SK-N-MC (cell line): ENCODE measurements around the gene PIAS3.

Experiments used
- EZH2 ChIP-seq: fragments of 200-600 bp; sonication (generic); IDR thresholded peaks from one replicate; pipeline ENCODE4 v1.6.1; 2017; ENCODE audit warnings: antibody characterized with exemption
- FOXP2 ChIP-seq: optimal IDR thresholded peaks from 2 replicates; pipeline ENCODE3; 2011; ENCODE audit warnings: mild to moderate bottlenecking, moderate library complexity; ENCODE audit not compliant: insufficient read depth; ENCODE audit errors: extremely low read length, control extremely low read depth
- POLR2AphosphoS5 ChIP-seq: IDR thresholded peaks from 2 replicates; pipeline ENCODE4 v1.6.1; 2012; ENCODE audit warnings: mild to moderate bottlenecking, low read depth, low read length, borderline replicate concordance

- TF ChIP-seq EZH2 = no peak
- no peak for TF ChIP-seq POLR2AphosphoS5
- no peak for TF ChIP-seq FOXP2
Measured at GRCh38 chr1:145898756-145899155, 39.9 kb upstream of the PIAS3 start.
